GM18907 (cell line): ENCODE measurements around the gene ARSG.
"Not testable (repeated sequence)": the region's sequence is repeated elsewhere in the genome, so short reads cannot be mapped to it uniquely, and the experiment has no call there.

Source experiments
- ATAC-seq: cut with Tn5 transposase; IDR thresholded peaks from one replicate; pipeline ENCODE4 v1.9.1; 2021; ENCODE audit warnings: mild to moderate bottlenecking, moderate library complexity; ENCODE audit not compliant: unreplicated experiment

ARSG gene

GRCh38 chr17:68304706-68305105 is 13.4 kb downstream of the ARSG start:
- no peak for ATAC-seq

- no peak for ATAC-seq
Observed at GRCh38 chr17:68305142-68305541, 13.8 kb downstream of the ARSG start.

- ATAC-seq, result no peak
Observed at GRCh38 chr17:68306819-68307218, 15.5 kb downstream of the ARSG start.

- ATAC-seq, result no peak
Observed at GRCh38 chr17:68307443-68307842, 16.1 kb downstream of the ARSG start.

GRCh38 chr17:68308486-68308885 is 17.2 kb downstream of the ARSG start:
- not testable (repeated sequence) for ATAC-seq

GRCh38 chr17:68309066-68309670 is 17.9 kb downstream of the ARSG start:
- ATAC-seq, result not testable (repeated sequence)

- no peak for ATAC-seq
Observed at GRCh38 chr17:68310152-68310551, 18.9 kb downstream of the ARSG start.

GRCh38 chr17:68314916-68315535 is 23.7 kb downstream of the ARSG start:
- no peak for ATAC-seq

GRCh38 chr17:68315930-68316329 is 24.6 kb downstream of the ARSG start:
- ATAC-seq, result no peak

GRCh38 chr17:68317458-68317857 is 26.2 kb downstream of the ARSG start:
- ATAC-seq, result no peak

GRCh38 chr17:68318103-68318991 is 27.1 kb downstream of the ARSG start:
- ATAC-seq, result no peak

GRCh38 chr17:68319410-68320162 is 28.3 kb downstream of the ARSG start:
- ATAC-seq, result peak; percentile 68

- no peak for ATAC-seq
Observed at GRCh38 chr17:68320311-68320865, 29.1 kb downstream of the ARSG start.

- ATAC-seq, result no peak
Observed at GRCh38 chr17:68320943-68321555, 29.8 kb downstream of the ARSG start.

GRCh38 chr17:68321556-68321954 is 30.3 kb downstream of the ARSG start:
- no peak for ATAC-seq

- no peak for ATAC-seq
Observed at GRCh38 chr17:68322630-68323029, 31.3 kb downstream of the ARSG start.

- no peak for ATAC-seq
Observed at GRCh38 chr17:68324114-68324513, 32.8 kb downstream of the ARSG start.

- no peak for ATAC-seq
Observed at GRCh38 chr17:68324654-68325336, 33.5 kb downstream of the ARSG start.

- no peak for ATAC-seq
Observed at GRCh38 chr17:68325961-68326360, 34.7 kb downstream of the ARSG start.

- ATAC-seq, result no peak
Observed at GRCh38 chr17:68326681-68327080, 35.4 kb downstream of the ARSG start.
